Astrocyte (in vitro differentiated cells and primary cell): ENCODE data around the gene RPRML. TPM values are rescaled to one million over a fixed set of nuclear protein-coding genes. Genes with fewer than 3 reads are reported as not detected.
A peak's percentile ranks its signal among the peaks of the same experiment; 100 is the strongest.

Source experiments
- DNase-seq: peaks from one replicate; pipeline ENCODE4 v3.0.0-alpha.2; 2010; ENCODE audit warnings: low read depth
- FAIRE-seq: peaks from 2 replicates; lab custom pipeline; 2011; peaks lifted over from hg19 to GRCh38; lab: Jason Lieb, UNC
- H2AFZ ChIP-seq: 2 replicates; pipeline ENCODE4 v1.6.0; 2012; ENCODE audit warnings: low read depth, low read length, inconsistent platforms
- H3K27ac ChIP-seq: 2 replicates; pipeline ENCODE4 v1.5.1; 2011; ENCODE audit warnings: low read depth, low read length, inconsistent platforms
- H3K27me3 ChIP-seq: 2 replicates; pipeline ENCODE4 v1.6.0; 2011; ENCODE audit warnings: low read length, inconsistent platforms; ENCODE audit not compliant: insufficient read depth
- H3K36me3 ChIP-seq: 2 replicates; pipeline ENCODE4 v1.5.1; 2011; ENCODE audit warnings: low read length, inconsistent platforms; ENCODE audit not compliant: insufficient read depth
- H3K4me1 ChIP-seq: 2 replicates; pipeline ENCODE4 v1.5.1; 2011; ENCODE audit warnings: low read length, inconsistent platforms; ENCODE audit not compliant: insufficient read depth
- H3K4me2 ChIP-seq: 2 replicates; pipeline ENCODE4 v1.6.0; 2012; ENCODE audit warnings: low read length, inconsistent platforms
- H3K4me3 ChIP-seq: 2 replicates; pipeline ENCODE4 v1.5.1; 2011; ENCODE audit warnings: low read depth, mild to moderate bottlenecking, low read length, inconsistent platforms; ENCODE audit not compliant: insufficient read depth
- H3K79me2 ChIP-seq: 2 replicates; pipeline ENCODE4 v1.6.0; 2012; ENCODE audit warnings: mild to moderate bottlenecking, low read length, inconsistent platforms; ENCODE audit not compliant: insufficient read depth
- H3K9ac ChIP-seq: 2 replicates; pipeline ENCODE4 v1.6.0; 2012; ENCODE audit warnings: mild to moderate bottlenecking, low read length, inconsistent platforms
- H3K9me3 ChIP-seq: 2 replicates; pipeline ENCODE4 v1.5.1; 2012; ENCODE audit warnings: low read depth, mild to moderate bottlenecking, low read length, inconsistent platforms; ENCODE audit not compliant: insufficient read depth
- H4K20me1 ChIP-seq: 2 replicates; pipeline ENCODE4 v1.6.0; 2012; ENCODE audit warnings: low read length, inconsistent platforms; ENCODE audit not compliant: insufficient read depth
- H3K27ac Mint-ChIP-seq: one replicate; pipeline ENCODE4 v1.8.0; 2021; ENCODE audit warnings: mild to moderate bottlenecking, mixed read lengths; ENCODE audit not compliant: unreplicated experiment
- H3K27me3 Mint-ChIP-seq: one replicate; pipeline ENCODE4 v1.8.0; 2021; ENCODE audit warnings: low read depth, mixed read lengths; ENCODE audit not compliant: unreplicated experiment
- H3K36me3 Mint-ChIP-seq: one replicate; pipeline ENCODE4 v1.8.0; 2021; ENCODE audit warnings: low read depth, mixed read lengths; ENCODE audit not compliant: unreplicated experiment
- H3K4me1 Mint-ChIP-seq: one replicate; pipeline ENCODE4 v1.8.0; 2021; ENCODE audit warnings: low read depth, mixed read lengths; ENCODE audit not compliant: unreplicated experiment
- H3K4me3 Mint-ChIP-seq: one replicate; pipeline ENCODE4 v1.8.0; 2021; ENCODE audit warnings: mild to moderate bottlenecking, moderate library complexity, mixed read lengths; ENCODE audit not compliant: unreplicated experiment
- H3K9me3 Mint-ChIP-seq: one replicate; pipeline ENCODE4 v1.8.0; 2021; ENCODE audit warnings: mild to moderate bottlenecking, mixed read lengths; ENCODE audit not compliant: unreplicated experiment
- EZH2 ChIP-seq: IDR thresholded peaks from 2 replicates; pipeline ENCODE4 v1.6.1; 2012; ENCODE audit warnings: mild to moderate bottlenecking, low read length, inconsistent platforms; ENCODE audit not compliant: insufficient read depth
- total RNA-seq: library from RNA; stranded (reverse); gene quantifications from 2 replicates; pipeline ENCODE4 v1.2.1, GENCODE V29; 2021
- TF ChIP-seq, protein P1 (sequence below): IDR thresholded peaks from 2 replicates; pipeline ENCODE4 v1.5.1; 2011; ENCODE audit warnings: low read depth, mild to moderate bottlenecking, inconsistent platforms, low read length, moderate library complexity; ENCODE audit not compliant: insufficient read depth

RPRML gene
- total RNA-seq, 1 donor from 2014 or later: not detected

DNA sequence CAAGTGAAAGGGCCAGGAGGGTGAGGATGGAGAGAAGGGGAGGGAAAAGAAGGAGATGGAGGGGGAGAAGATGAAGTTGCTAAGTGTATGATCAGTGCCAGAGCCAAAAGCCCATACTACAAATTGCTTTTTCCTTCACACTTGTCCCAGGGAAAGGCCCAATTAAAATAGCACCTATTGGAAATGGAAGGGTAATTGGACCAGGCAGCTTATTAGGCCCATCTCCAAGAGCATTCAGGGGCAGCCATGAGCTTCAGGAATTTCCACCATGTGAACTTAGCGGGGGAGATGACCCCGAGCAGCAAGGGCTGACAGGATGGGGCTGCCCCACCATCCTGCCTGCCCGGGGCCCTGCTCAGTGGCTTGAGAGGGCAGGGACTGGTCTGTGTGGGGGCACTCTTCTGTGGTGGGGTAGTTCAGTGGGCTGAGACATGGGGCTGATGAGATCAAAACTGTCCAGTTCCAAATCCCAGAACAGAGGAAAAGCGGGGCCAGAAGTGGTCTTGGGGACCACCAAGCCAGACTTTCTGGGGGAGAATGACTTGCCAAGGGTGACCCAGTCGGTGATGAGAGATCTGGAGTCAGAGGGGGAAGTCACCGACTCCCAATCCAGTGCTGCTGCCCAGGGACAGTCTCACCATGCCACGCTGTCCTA is 28.6 kb downstream of the RPRML start:
- no peak for TF ChIP-seq EZH2
- TF ChIP-seq, protein P1, sequence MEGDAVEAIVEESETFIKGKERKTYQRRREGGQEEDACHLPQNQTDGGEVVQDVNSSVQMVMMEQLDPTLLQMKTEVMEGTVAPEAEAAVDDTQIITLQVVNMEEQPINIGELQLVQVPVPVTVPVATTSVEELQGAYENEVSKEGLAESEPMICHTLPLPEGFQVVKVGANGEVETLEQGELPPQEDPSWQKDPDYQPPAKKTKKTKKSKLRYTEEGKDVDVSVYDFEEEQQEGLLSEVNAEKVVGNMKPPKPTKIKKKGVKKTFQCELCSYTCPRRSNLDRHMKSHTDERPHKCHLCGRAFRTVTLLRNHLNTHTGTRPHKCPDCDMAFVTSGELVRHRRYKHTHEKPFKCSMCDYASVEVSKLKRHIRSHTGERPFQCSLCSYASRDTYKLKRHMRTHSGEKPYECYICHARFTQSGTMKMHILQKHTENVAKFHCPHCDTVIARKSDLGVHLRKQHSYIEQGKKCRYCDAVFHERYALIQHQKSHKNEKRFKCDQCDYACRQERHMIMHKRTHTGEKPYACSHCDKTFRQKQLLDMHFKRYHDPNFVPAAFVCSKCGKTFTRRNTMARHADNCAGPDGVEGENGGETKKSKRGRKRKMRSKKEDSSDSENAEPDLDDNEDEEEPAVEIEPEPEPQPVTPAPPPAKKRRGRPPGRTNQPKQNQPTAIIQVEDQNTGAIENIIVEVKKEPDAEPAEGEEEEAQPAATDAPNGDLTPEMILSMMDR: no peak
- no peaks in the 10 kb centered on the region for H3K79me2 ChIP-seq
- H3K9me3 ChIP-seq: no peaks in the 10 kb centered on the region
- FAIRE-seq (no peak), DNase-seq (no peak)
- Mint-ChIP-seq H3K27me3 (peaks cover 12% of the 10 kb centered on the region), H3K27ac (peak overlapping the region; percentile 26), H3K36me3 (peaks cover 6% of the 10 kb centered on the region), H3K4me3 (no peak overlapping the region), H3K9me3 (no peaks in the 10 kb centered on the region), H3K4me1 (peaks cover 7% of the 10 kb centered on the region)
- H3K27ac ChIP-seq: no peak overlapping the region
- no peak overlapping the region for H3K4me2 ChIP-seq
- H3K36me3 ChIP-seq: no peaks in the 10 kb centered on the region
- no peak overlapping the region for H3K4me3 ChIP-seq
- no peak overlapping the region for H2AFZ ChIP-seq
- no peak overlapping the region for H3K9ac ChIP-seq
- peaks cover 22% of the 10 kb centered on the region for H3K27me3 ChIP-seq
- H3K4me1 ChIP-seq: no peaks in the 10 kb centered on the region
- no peaks in the 10 kb centered on the region for H4K20me1 ChIP-seq

DNA sequence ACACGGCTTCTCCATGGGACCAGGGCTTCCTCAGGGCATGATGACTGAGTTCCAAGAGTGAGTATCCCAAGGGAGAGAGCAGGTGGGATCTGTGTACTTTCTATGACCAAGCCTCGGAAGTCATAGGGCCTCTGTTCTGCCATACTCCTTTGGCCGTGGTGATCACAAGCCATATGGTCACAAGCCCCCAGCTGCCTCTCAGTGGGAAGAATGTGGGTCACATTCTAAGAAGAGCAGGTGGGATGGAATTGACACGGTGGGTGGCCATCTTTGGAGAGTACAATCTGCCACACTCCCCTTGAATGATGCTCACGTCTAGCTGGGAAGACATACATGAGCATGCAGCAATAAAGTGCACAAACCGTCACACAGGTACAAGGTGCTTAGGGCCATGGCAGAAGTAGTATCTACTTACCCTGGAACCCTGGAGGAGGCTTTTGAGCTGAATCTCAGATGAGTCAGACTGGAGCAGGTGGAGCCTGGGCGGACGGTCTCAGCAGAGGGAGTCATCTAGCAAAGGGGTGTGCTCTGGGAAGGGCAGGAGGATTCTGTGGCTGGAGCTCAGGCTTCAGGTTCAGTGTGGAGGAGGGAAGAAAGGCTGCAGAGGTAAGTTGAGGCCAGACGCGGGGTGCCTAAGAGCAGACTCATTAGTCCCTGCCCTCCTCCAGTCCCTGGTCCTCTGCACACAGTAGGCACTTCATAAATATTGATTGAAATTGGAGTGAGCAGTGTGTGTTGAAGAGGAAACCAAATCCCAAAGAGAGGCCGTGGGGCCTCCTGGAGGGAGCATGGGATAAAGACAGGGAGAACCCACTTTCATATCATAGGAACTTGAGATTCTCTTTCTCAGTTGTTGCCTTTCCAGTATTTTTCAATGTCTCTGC is 29.5 kb downstream of the RPRML start:
- Histone ChIP-seq H3K27me3 (peaks cover 22% of the 10 kb centered on the region), H4K20me1 (peaks cover 5% of the 10 kb centered on the region), H3K9me3 (no peaks in the 10 kb centered on the region), H3K4me2 (no peak overlapping the region), H3K79me2 (no peaks in the 10 kb centered on the region), H3K4me1 (no peaks in the 10 kb centered on the region), H3K36me3 (no peaks in the 10 kb centered on the region), H2AFZ (no peak overlapping the region), H3K27ac (no peak overlapping the region), H3K9ac (no peak overlapping the region), H3K4me3 (no peak overlapping the region)
- no peak for TF ChIP-seq EZH2
- TF ChIP-seq, protein P1: no peak
- no peak for FAIRE-seq
- Mint-ChIP-seq H3K36me3 (peaks cover 4% of the 10 kb centered on the region), H3K27me3 (peaks cover 12% of the 10 kb centered on the region), H3K4me3 (peak overlapping the region; percentile 14), H3K27ac (no peak overlapping the region), H3K4me1 (peaks cover 12% of the 10 kb centered on the region), H3K9me3 (no peaks in the 10 kb centered on the region)
- DNase-seq: no peak
